Measurements from ENCODE around the gene ADAMTSL2. TPM values are rescaled to one million over a fixed set of nuclear protein-coding genes. Genes with fewer than 3 reads are reported as not detected.
A peak's percentile ranks its signal among the peaks of the same experiment; 100 is the strongest.

Gene ADAMTSL2
- total and polyA plus RNA-seq, 8 donors = 8.0 to 18.5 (median 12.3) TPM

DNA sequence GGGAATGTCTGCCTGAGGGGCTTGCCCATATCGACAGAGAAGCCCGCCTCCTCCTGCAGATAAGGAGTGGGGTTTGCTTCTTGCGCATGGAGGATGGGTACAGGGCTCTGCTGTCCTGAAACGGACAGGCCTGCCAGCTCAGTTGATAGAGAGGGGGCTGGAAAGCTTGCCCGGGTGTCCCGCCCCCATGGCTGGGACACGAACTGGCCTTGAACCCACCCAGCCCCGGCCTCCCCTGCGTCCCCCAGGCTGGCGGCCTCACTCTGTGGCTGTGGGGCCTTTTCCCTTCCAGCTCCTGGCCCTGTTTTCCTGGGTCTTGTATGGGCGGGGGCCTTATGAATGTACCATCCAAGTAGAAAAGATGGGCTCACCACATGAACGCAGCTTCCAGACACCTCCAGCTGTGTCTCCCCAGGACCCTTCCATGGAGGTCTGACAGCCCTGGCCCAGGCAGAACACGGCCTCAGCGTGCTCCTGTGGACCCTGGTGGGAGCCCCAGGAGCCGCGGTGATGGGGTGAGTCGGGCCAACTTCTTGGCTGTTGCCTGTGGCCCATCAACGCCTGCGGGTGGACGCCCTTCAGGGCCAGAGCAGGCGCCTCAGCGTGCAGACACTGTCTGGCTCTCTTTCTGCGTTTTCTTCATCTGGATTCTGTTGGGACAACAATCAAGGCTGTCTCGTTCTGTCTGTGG lies 39.7 kb upstream of the ADAMTSL2 start:
- no peak for ATAC-seq
- no peak for TF ChIP-seq CTCF (IDR thresholded peaks at IDR 0.05)

DNA sequence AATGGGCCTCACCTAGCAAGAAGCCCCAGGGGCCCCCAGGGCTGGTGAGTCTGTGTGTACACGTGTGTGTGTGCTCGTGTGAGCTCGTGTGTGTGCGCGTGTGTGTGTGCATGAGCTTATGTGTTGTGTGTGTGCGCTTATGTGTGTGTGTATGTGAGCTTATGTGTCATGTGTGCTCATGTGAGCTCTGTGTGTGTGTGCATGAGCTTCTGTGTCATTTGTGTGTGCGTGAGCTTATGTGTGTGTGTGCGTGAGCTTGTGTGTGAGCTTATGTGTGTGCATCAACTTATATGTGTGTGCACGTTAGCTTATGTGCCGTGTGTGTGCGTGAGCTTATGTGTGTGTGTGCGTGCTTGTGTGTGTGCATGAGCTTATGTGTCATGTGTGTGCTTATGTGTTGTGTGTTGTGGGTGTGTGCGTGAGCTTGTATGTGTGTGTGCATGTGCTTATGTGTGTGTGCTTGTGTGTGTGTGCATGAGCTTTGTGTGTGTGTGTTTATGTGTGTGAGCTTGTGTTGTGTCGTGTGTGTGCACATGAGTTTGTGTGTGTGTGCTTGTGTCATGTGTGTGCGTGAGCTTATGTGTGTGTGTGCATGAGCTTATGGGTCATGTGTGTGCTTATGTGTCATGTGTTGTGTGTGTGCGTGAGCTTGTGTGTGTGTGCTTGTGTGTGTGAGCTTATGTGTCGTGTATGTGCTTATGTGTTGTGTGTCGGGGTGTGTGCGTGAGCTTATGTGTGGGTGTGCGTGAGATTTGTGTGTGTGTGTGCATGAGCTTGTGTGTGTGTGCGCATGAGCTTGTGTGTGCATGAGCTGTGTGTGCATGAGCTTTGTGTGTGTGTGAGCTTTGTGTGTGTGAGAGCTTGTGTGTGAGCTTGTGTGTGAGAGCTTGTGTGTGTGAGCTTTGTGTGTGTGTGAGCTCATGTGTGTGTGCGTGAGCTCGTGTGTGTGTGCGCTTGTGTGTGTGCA lies 38.9 kb upstream of the ADAMTSL2 start:
- H3K27me3 ChIP-seq = peaks cover 0 to 8% of the 10 kb centered on the region in 2 donors
- H3K27ac ChIP-seq = no peak overlapping the region
- intact Hi-C loops (cut with DNase I) = no loop called here
- H3K4me3 ChIP-seq = no peak overlapping the region
- H3K36me3 ChIP-seq = no peaks in the 10 kb centered on the region
- peaks cover 0 to 8% of the 10 kb centered on the region in 2 donors for H3K4me1 ChIP-seq
- no peaks in the 10 kb centered on the region for H3K9me3 ChIP-seq
- DNase-seq = no peak
- no peak for TF ChIP-seq CTCF (IDR thresholded peaks at IDR 0.05)
- no peak for ATAC-seq

More for the DNA sequence above, 39.7 kb upstream of the ADAMTSL2 start:
- intact Hi-C loops (cut with DNase I) = no loop called here
- DNase-seq = peak in 1 of 4 donors; percentile 47
- H3K4me1 ChIP-seq = peaks cover 0 to 8% of the 10 kb centered on the region in 2 donors
- H3K27me3 ChIP-seq = peaks cover 0 to 8% of the 10 kb centered on the region in 2 donors
- H3K4me3 ChIP-seq = no peak overlapping the region
- no peak overlapping the region for H3K27ac ChIP-seq
- H3K9me3 ChIP-seq = no peaks in the 10 kb centered on the region
- H3K36me3 ChIP-seq = no peaks in the 10 kb centered on the region

DNA sequence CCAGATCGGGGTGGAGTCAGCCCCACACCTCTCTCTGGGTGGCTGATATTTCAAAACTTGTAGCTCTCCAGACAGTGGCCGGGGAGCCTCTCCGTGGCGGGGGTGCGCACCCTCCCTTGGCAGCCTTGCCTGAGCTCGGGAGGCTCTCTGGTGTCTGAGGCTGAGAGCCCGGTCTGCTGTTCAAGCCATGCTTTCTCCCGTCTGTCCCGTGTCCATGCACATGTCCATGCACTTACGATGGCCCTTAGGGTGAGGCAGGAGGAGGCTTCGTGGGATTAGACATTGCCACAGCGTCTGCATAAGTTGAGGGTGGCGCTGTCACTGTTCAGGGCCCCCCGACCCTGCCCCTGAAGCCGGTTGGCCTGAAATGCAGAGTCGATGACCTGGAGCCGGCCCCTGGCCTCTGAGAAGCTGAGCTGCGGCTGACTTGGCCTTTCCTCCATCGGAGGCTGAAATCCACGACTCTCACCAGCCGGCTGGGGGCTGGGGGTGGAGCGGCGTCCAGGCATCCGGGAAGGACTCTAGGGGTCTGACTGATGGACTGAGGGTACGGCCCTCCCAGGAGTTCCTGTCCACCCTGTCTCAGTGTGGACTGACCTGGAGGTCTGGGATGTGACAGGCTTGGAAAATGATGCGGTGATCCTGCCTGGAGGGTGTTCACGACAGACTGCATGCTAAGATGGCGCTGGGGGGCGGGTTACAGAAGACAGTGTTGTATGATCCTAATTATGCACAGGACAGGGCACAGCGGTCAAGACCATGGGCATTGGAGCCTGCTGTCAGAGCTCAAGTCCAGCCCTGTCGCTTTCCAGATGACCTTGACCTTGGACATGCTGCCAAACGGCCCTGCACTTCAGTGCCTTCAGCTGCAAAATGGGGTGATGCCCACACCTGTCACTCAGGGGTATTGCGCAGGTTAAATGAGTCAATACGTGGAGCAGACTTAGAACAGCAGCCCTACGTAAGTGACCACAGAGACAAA lies 37.4 kb upstream of the ADAMTSL2 start:
- Histone ChIP-seq H3K4me3 (no peak overlapping the region), H3K36me3 (no peaks in the 10 kb centered on the region), H3K9me3 (peaks cover 0 to 10% of the 10 kb centered on the region in 2 donors), H3K27me3 (peaks cover 0 to 8% of the 10 kb centered on the region in 2 donors), H3K27ac (no peak overlapping the region), H3K4me1 (peaks cover 0 to 2% of the 10 kb centered on the region in 2 donors)
- no peak for ATAC-seq
- intact Hi-C loops (cut with DNase I) = no loop called here
- TF ChIP-seq CTCF (IDR thresholded peaks at IDR 0.05) = no peak
- DNase-seq = peak in 2 of 4 donors; percentile 35 to 66

- Histone ChIP-seq H3K9me3 (peaks cover 0 to 18% of the 10 kb centered on the region in 2 donors), H3K4me1 (peaks cover 0 to 2% of the 10 kb centered on the region in 2 donors), H3K4me3 (no peak overlapping the region), H3K36me3 (no peaks in the 10 kb centered on the region), H3K27me3 (peaks cover 0 to 8% of the 10 kb centered on the region in 2 donors), H3K27ac (no peak overlapping the region)
- no peak for TF ChIP-seq CTCF (IDR thresholded peaks at IDR 0.05)
- intact Hi-C loops (cut with DNase I) = no loop called here
- DNase-seq (peak in 2 of 4 donors; percentile 57 to 64), ATAC-seq (no peak)
Observed at GRCh38 chr9:133499132-133499891, 35.2 kb upstream of the ADAMTSL2 start.

Data from left lung (tissue), 10 donors.